ENCODE measurements around the gene DGKQ.

The DGKQ gene

DNA sequence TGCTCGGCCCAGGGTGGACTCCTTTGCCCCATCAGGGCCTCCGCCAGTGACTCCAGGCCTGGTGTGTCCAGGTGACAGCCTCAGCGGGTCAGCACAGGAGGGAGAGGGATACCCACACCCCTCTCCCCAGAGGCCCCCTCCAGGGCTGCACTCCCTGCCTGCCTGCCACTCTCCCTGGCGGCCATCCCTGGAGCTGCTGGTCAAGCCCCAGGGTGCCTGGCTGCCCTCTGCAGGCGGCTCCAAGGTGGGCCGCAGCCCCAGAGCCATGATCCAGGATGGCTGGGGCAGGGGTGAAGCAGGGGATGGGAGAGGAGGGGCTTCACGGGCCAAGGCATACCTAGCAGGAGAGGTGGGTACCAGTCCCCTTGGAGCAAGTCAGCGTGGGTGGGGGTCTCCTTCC is 41.8 kb upstream of the DGKQ start:
- H3K4me1 ChIP-seq: no peaks in the 10 kb centered on the region; the same call in 1 of the 2 replicates

DNA sequence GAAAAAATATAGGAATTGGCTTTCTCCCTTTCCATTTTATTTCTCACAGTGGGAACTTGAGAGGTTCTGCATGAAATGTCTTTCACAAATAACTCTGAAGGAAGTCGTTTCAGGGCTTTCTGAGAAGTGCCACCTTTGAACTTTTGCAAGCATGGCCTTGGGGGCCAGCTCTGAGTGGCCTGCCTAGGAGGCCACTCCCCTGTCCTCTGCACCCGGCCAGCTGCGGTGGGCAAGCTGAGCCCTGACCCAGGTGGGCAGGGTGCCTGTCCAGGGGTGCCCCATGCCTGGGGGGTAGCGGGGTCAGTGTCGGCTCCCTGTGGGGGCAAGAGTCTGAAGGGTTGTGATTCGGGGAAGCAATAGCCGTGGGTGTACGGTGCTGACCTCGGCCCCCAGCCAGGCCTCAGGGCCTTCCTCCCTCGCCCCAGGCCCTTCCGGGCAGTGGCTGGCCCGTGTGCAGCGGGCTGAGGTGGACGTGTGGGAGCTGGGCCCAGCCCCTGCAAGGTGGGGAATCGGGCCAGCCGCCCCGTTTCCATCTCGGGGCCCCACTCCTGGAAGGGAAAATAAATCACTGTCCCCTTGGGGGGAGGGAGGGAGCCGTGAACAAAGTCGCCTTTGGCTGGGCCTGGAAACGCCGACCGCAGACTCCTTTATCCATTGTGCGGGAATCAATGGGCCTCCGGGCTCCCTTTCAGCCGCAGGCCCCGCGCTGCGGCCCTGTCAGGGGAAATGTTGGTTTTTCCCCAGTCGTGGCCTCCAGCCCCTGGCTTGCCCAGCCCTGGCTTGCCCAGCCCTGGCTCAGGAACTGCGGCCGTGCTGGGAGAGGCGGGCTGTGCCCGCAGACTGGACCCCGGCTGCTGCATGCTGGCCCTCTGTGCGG is 41.2 kb upstream of the DGKQ start:
- DNase-seq: no peak
- Histone ChIP-seq H3K36me3 (no peaks in the 10 kb centered on the region), H3K4me1 (no peaks in the 10 kb centered on the region; the same call in 1 of the 2 replicates), H3K27me3 (peaks cover 23% of the 10 kb centered on the region), H3K9me3 (no peaks in the 10 kb centered on the region), H3K4me3 (ENCODE audit: low read depth, low read length) (no peak overlapping the region)
- TF ChIP-seq, protein P1, sequence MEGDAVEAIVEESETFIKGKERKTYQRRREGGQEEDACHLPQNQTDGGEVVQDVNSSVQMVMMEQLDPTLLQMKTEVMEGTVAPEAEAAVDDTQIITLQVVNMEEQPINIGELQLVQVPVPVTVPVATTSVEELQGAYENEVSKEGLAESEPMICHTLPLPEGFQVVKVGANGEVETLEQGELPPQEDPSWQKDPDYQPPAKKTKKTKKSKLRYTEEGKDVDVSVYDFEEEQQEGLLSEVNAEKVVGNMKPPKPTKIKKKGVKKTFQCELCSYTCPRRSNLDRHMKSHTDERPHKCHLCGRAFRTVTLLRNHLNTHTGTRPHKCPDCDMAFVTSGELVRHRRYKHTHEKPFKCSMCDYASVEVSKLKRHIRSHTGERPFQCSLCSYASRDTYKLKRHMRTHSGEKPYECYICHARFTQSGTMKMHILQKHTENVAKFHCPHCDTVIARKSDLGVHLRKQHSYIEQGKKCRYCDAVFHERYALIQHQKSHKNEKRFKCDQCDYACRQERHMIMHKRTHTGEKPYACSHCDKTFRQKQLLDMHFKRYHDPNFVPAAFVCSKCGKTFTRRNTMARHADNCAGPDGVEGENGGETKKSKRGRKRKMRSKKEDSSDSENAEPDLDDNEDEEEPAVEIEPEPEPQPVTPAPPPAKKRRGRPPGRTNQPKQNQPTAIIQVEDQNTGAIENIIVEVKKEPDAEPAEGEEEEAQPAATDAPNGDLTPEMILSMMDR (IDR thresholded peaks at IDR 0.05; ENCODE audit: low read depth, low read length): no peak

More for the DNA sequence above, 41.8 kb upstream of the DGKQ start:
- no peaks in the 10 kb centered on the region for H3K36me3 ChIP-seq
- no peak overlapping the region for H3K4me3 ChIP-seq (ENCODE audit: low read depth, low read length)
- H3K27me3 ChIP-seq: peaks cover 19% of the 10 kb centered on the region
- DNase-seq: no peak
- TF ChIP-seq, protein P1 (IDR thresholded peaks at IDR 0.05; ENCODE audit: low read depth, low read length): no peak
- H3K9me3 ChIP-seq: no peaks in the 10 kb centered on the region

DNA sequence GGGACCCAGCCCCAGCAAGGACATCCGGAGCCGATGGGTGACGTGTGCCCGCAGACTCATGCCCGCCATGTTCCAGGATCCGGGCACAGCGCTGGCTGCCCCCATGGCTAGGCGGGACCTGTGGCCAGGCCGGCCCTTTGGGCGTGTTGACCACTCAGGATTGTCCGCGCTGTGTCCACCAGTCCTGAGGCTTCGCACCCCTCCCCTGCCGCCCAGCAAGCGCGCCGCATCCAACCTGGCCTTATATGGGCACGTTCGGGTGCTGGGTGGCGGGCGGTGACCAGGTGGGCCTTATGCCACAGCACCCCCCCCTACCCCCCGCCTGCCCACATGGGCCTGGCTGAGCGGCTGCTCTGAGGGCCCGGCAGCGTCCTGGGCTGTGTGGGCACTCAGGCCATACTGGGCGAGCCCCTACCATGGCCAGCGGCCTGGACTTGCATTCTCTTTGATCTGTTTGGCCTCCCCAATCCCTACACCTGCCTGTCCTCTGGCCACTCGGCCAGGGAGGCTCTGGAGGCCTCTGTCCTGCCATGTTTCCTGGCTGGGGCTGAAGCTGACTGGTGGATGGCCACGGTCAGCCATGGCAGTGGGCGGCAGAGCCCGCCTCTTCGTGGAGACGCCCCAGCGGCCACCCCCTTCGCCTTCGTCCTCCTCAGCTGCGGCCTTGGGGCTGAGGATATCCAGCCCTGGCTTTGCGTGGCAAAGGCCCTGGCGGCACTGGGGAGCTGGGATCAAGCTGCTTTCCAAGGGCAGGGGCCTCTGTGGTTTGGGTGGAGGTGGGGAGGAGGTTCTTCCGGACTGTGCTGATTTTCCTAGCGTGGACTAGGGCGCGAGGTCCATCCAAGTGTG is 40.1 kb upstream of the DGKQ start:
- H3K9me3 ChIP-seq: no peaks in the 10 kb centered on the region
- H3K4me3 ChIP-seq (ENCODE audit: low read depth, low read length): no peak overlapping the region
- no peak for DNase-seq
- TF ChIP-seq, protein P1 (IDR thresholded peaks at IDR 0.05; ENCODE audit: low read depth, low read length): no peak
- no peaks in the 10 kb centered on the region for H3K36me3 ChIP-seq
- peaks cover 32% of the 10 kb centered on the region for H3K27me3 ChIP-seq
- no peaks in the 10 kb centered on the region; the same call in 1 of the 2 replicates for H3K4me1 ChIP-seq

DNA sequence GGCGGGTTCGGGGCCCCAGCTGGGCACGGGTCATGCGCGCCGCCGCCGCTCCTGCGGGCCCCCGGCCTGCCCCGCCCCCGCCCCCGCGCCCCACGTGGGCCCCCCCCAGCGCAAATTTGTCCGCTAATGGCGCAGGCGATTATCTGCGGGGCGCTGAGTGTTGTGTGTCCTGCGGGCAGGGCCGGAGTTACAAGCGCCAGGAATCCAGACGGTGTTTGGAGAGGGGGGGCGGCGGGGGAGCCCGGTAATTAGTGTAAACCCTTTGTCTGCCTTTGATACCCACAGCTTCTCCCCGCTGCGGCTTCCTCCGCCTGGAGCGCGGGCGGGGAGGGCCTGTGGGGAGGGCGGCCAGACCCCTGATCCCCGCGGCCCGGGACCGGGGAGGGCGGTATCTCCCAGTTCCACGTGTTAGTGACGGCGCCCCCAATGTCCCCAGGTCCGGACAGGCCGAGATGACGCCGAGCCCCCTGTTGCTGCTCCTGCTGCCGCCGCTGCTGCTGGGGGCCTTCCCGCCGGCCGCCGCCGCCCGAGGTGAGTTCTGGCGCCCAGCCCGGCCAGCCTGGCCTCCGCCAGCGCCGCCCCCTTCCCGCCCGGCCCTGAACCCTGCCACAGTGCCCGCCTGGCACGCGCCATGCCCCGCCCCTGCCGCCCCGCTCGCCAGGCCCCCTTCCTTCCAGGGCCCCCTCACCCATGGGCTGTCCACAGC is 38.8 kb upstream of the DGKQ start:
- no peak for DNase-seq
- peaks cover 40% of the 10 kb centered on the region for H3K27me3 ChIP-seq
- no peaks in the 10 kb centered on the region; the same call in 1 of the 2 replicates for H3K4me1 ChIP-seq
- H3K9me3 ChIP-seq: no peaks in the 10 kb centered on the region
- TF ChIP-seq, protein P1 (IDR thresholded peaks at IDR 0.05; ENCODE audit: low read depth, low read length): no peak
- H3K4me3 ChIP-seq (ENCODE audit: low read depth, low read length): no peak overlapping the region
- H3K36me3 ChIP-seq: no peaks in the 10 kb centered on the region

DNA sequence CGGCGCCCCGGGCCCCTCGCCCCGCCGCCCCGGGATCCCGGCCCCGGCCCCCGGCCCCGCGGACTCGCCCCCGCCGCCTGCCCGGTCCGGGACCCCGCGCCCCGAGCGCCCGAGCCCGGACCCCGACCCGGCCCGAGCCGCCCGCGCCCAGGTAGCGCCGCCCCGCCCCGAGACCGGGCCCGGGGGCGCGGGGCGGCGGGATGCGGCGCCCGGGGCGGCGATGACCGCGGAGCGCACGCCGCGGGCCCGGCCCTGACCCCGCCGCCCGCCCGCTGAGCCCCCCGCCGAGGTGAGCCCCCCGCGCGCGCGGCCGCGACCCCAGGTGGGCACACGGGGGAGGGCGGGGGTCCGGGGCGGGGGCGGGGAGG is 38.3 kb upstream of the DGKQ start:
- Histone ChIP-seq H3K36me3 (no peaks in the 10 kb centered on the region), H3K9me3 (no peaks in the 10 kb centered on the region), H3K27me3 (peaks cover 45% of the 10 kb centered on the region), H3K4me1 (no peaks in the 10 kb centered on the region; the same call in 1 of the 2 replicates), H3K4me3 (ENCODE audit: low read depth, low read length) (no peak overlapping the region)
- no peak for DNase-seq
- TF ChIP-seq, protein P1 (IDR thresholded peaks at IDR 0.05; ENCODE audit: low read depth, low read length): no peak
